HCT116 (cell line): Measurements from ENCODE around the gene PGAP6. TPM values are rescaled to one million over a fixed set of nuclear protein-coding genes. Genes with fewer than 3 reads are reported as not detected.

ENCODE experiments used
- ATAC-seq: fragments of 200-7000 bp; cut with Tn5 transposase; 2 replicates; pipeline ENCODE4 v1.9.1; 2020; ENCODE audit warnings: mild to moderate bottlenecking, moderate library complexity
- BruUV-seq: library from RNA; stranded (reverse); fragments of 400-500 nt; replicated peaks from 2 replicates; lab custom pipeline; 2021; lab: Mats Ljungman, UMichigan
- CTCF ChIA-PET: fragments of 300-600 bp; sonication (Branson Sonifier 250); formaldehyde crosslinking; loops from one replicate; lab custom pipeline; 2021; ENCODE audit warnings: antibody characterized with exemption; lab: Charles Lee
- POLR2A ChIA-PET: fragments of 300-600, 350-600 bp; sonication (Branson Sonifier 250); formaldehyde crosslinking; loops from one replicate; lab custom pipeline; 2021; ENCODE audit warnings: antibody characterized with exemption; lab: Charles Lee
- RAD21 ChIA-PET, 2 experiments: fragments of 300-600 bp; sonication (Branson Sonifier 250); formaldehyde crosslinking; loops; one replicate each; lab custom pipeline; 2023; ENCODE audit warnings: low total read pairs in 2 of 2; ENCODE audit not compliant: uncharacterized antibody in 2 of 2, unreplicated experiment in 2 of 2, low non-redundant PET in 1 of 2; lab: Charles Lee
- DNase-seq: peaks from one replicate; pipeline ENCODE4 v3.0.0-alpha.2; 2010; ENCODE audit warnings: low read depth, low spot score
- H2AFZ ChIP-seq: fragments of 200-600 bp; shearing (Covaris generic), sonication (generic); 2 replicates; pipeline ENCODE4 v1.6.1; 2017; ENCODE audit warnings: low read depth, mixed run types, mixed read lengths, antibody characterized with exemption, low read length; ENCODE audit not compliant: poor library complexity, severe bottlenecking
- H3K27ac ChIP-seq: 2 replicates; pipeline ENCODE4 v1.5.1; 2012; ENCODE audit warnings: low read depth, low read length
- H3K27me3 ChIP-seq: fragments of 200-600 bp; sonication (generic); 2 replicates; pipeline ENCODE4 v1.6.1; 2016; ENCODE audit warnings: mixed run types, low read length, mixed read lengths; ENCODE audit not compliant: insufficient read depth
- H3K36me3 ChIP-seq, 2 experiments: fragments of 200-500 bp in 1 of 2; fragments of 200-600 bp in 1 of 2; sonication (Bioruptor generic) in 1 of 2; sonication (generic) in 1 of 2; 2 replicates each; pipeline versions ENCODE4 v1.5.1 to v1.6.1; 2014 to 2016; ENCODE audit warnings: low read length in 2 of 2, inconsistent platforms in 1 of 2, mixed read lengths in 1 of 2, mixed run types in 1 of 2; ENCODE audit not compliant: insufficient read depth in 2 of 2, control insufficient read depth in 1 of 2
- H3K4me1 ChIP-seq, 2 experiments: fragments of 200-600 bp in 1 of 2; sonication (generic) in 1 of 2; 2 replicates each; pipeline versions ENCODE4 v1.5.1 to v1.6.1; 2012 to 2017; ENCODE audit warnings: low read length in 2 of 2, inconsistent platforms in 1 of 2, mild to moderate bottlenecking in 1 of 2, mixed read lengths in 1 of 2, mixed run types in 1 of 2, moderate library complexity in 1 of 2; ENCODE audit not compliant: insufficient read depth in 2 of 2, control insufficient read depth in 1 of 2
- H3K4me2 ChIP-seq: fragments of 200-600 bp; sonication (generic); 2 replicates; pipeline ENCODE4 v1.6.1; 2017; ENCODE audit warnings: mixed run types, low read length, mixed read lengths
- H3K4me3 ChIP-seq, 2 experiments: fragments of 200-600 bp in 1 of 2; sonication (generic) in 1 of 2; replicated peaks in 1 of 2; 2 replicates each; pipeline ENCODE4 v1.5.1; 2011 to 2016; ENCODE audit warnings: low read length in 2 of 2, control low read depth in 1 of 2, low read depth in 1 of 2, mild to moderate bottlenecking in 1 of 2, mixed read lengths in 1 of 2, mixed run types in 1 of 2
- H3K79me2 ChIP-seq: fragments of 200-600 bp; sonication (generic); 2 replicates; pipeline ENCODE4 v1.6.1; 2017; ENCODE audit warnings: mild to moderate bottlenecking, mixed run types, low read length, moderate library complexity, mixed read lengths; ENCODE audit not compliant: insufficient read depth
- H3K9ac ChIP-seq: fragments of 200-600 bp; sonication (generic); 2 replicates; pipeline ENCODE4 v1.6.1; 2016; ENCODE audit warnings: low read length, mixed read lengths
- H3K9me2 ChIP-seq: fragments of 200-600 bp; sonication (generic), shearing (Covaris generic); 2 replicates; pipeline ENCODE4 v1.6.1; 2017; ENCODE audit warnings: mixed run types, mild to moderate bottlenecking, moderate library complexity; ENCODE audit not compliant: insufficient read depth
- H3K9me3 ChIP-seq, 2 experiments: fragments of 200-500 bp in 1 of 2; fragments of 200-600 bp in 1 of 2; sonication (Bioruptor generic) in 1 of 2; sonication (generic) in 1 of 2; 2 replicates each; pipeline ENCODE4 v1.6.1; 2014 to 2017; ENCODE audit warnings: low read length in 2 of 2, mixed read lengths in 2 of 2, inconsistent platforms in 1 of 2, low read depth in 1 of 2, mild to moderate bottlenecking in 1 of 2, mixed run types in 1 of 2, moderate library complexity in 1 of 2; ENCODE audit not compliant: control insufficient read depth in 1 of 2, insufficient read depth in 1 of 2
- H4K20me1 ChIP-seq: fragments of 200-600 bp; sonication (generic), shearing (Covaris generic); 2 replicates; pipeline ENCODE4 v1.6.1; 2017; ENCODE audit warnings: mixed run types, mild to moderate bottlenecking, moderate library complexity; ENCODE audit not compliant: insufficient read depth
- CBX3 ChIP-seq: IDR thresholded peaks from 2 replicates; pipeline ENCODE4 v1.6.1; 2012; ENCODE audit warnings: low read depth
- EGR1 ChIP-seq: IDR thresholded peaks from 2 replicates; pipeline ENCODE4 v1.6.1; 2012; ENCODE audit warnings: low read depth
- ELF1 ChIP-seq: IDR thresholded peaks from 2 replicates; pipeline ENCODE4 v1.6.1; 2012; ENCODE audit warnings: low read depth, borderline replicate concordance
- FOSL1 ChIP-seq: IDR thresholded peaks from 2 replicates; pipeline ENCODE4 v1.6.1; 2012; ENCODE audit warnings: low read depth
- SRF ChIP-seq: IDR thresholded peaks from 2 replicates; pipeline ENCODE4 v1.6.1; 2012; ENCODE audit warnings: low read depth
- TCF7L2 ChIP-seq: IDR thresholded peaks from 2 replicates; pipeline ENCODE4 v1.7.0; 2011; ENCODE audit warnings: borderline replicate concordance, inconsistent platforms; ENCODE audit not compliant: insufficient read depth, insufficient read length; ENCODE audit errors: extremely low read depth
- ZFX ChIP-seq: fragments of 450-650 bp; IDR thresholded peaks from 2 replicates; pipeline ENCODE4 v1.6.1; 2017
- intact Hi-C: fragments of 100-400 bp; cut with micrococcal nuclease; formaldehyde crosslinking; loops from 2 replicates; pipeline ENCODE4 v1.10.0; 2022
- total RNA-seq: library from RNA; stranded (reverse); gene quantifications from one replicate; pipeline ENCODE4 v1.2.1, GENCODE V29; 2021; ENCODE audit not compliant: unreplicated experiment
- TF ChIP-seq, protein P1 (sequence below): IDR thresholded peaks from 2 replicates; pipeline ENCODE4 v1.6.1; 2012
- TF ChIP-seq, protein P2 (sequence below): IDR thresholded peaks from 2 replicates; pipeline ENCODE4 v1.6.1; 2012
- TF ChIP-seq, protein P3 (sequence below): IDR thresholded peaks from 2 replicates; pipeline ENCODE4 v1.6.1; 2012; ENCODE audit warnings: low read depth
- TF ChIP-seq, protein P4 (sequence below), 3 experiments: fragments of 200-600 bp in 1 of 3; sonication (generic) in 1 of 3; IDR thresholded peaks in 2 of 3; conservative IDR thresholded peaks in 1 of 3; 2 replicates each; pipeline ENCODE4 v1.5.1; 2012 to 2017; ENCODE audit warnings: low read depth in 2 of 3, low read length in 2 of 3, antibody characterized with exemption in 1 of 3, borderline replicate concordance in 1 of 3, control low read depth in 1 of 3, mild to moderate bottlenecking in 1 of 3, mixed read lengths in 1 of 3, mixed run types in 1 of 3, moderate library complexity in 1 of 3; ENCODE audit not compliant: insufficient read depth in 1 of 3

Gene PGAP6
- total RNA-seq, 1 experiment from 2014 or later: 35.4 TPM

DNA sequence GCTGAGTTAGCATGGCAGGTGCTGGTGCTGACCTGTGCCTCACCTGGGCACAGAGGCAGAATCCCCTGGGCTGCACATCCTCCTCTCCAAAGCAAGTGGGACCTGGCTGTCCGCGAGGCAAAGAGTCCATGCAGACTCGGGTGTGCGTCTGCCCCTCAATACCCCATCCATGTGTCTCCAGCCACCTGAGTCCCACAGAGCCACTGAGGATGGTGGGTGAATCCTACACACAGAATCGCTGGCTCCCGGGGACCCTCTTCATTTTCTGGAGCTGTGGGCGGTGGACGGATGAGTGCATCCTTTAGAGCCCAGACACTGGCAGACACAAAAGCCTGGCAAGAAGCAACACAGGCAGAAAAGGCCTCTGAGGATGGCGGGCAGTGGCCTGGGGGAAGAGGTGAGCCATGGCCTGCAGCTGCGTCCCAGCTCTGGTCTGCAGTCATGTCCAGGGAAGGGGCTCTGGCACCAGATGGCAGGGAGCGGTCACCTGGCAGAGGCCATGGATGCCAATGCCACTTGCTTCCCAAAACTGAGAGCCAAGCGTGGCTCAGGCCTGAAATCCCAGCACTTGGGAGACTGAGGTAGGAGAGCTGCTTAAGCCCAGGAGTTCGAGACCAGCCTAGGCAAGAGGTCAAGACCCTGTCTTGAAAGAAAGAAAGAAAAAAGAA is 59.2 kb downstream of the PGAP6 start:
- DNase-seq: no peak
- peaks cover 3 to 14% of the 10 kb centered on the region in 2 experiments for H3K4me1 ChIP-seq
- H4K20me1 ChIP-seq: no peaks in the 10 kb centered on the region
- no peak for ATAC-seq
- ChIA-PET CTCF (no interaction called here), RAD21 (no interaction called here), POLR2A (no interaction called here)
- no peak for TF ChIP-seq ELF1
- TF ChIP-seq, protein P1, sequence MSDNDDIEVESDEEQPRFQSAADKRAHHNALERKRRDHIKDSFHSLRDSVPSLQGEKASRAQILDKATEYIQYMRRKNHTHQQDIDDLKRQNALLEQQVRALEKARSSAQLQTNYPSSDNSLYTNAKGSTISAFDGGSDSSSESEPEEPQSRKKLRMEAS: no peak
- TF ChIP-seq FOSL1: no peak
- TF ChIP-seq CBX3: no peak
- TF ChIP-seq EGR1: no peak
- TF ChIP-seq ZFX: no peak
- no peak for TF ChIP-seq TCF7L2
- TF ChIP-seq, protein P2, sequence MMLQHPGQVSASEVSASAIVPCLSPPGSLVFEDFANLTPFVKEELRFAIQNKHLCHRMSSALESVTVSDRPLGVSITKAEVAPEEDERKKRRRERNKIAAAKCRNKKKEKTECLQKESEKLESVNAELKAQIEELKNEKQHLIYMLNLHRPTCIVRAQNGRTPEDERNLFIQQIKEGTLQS: no peak
- TF ChIP-seq SRF: no peak
- TF ChIP-seq, protein P3, sequence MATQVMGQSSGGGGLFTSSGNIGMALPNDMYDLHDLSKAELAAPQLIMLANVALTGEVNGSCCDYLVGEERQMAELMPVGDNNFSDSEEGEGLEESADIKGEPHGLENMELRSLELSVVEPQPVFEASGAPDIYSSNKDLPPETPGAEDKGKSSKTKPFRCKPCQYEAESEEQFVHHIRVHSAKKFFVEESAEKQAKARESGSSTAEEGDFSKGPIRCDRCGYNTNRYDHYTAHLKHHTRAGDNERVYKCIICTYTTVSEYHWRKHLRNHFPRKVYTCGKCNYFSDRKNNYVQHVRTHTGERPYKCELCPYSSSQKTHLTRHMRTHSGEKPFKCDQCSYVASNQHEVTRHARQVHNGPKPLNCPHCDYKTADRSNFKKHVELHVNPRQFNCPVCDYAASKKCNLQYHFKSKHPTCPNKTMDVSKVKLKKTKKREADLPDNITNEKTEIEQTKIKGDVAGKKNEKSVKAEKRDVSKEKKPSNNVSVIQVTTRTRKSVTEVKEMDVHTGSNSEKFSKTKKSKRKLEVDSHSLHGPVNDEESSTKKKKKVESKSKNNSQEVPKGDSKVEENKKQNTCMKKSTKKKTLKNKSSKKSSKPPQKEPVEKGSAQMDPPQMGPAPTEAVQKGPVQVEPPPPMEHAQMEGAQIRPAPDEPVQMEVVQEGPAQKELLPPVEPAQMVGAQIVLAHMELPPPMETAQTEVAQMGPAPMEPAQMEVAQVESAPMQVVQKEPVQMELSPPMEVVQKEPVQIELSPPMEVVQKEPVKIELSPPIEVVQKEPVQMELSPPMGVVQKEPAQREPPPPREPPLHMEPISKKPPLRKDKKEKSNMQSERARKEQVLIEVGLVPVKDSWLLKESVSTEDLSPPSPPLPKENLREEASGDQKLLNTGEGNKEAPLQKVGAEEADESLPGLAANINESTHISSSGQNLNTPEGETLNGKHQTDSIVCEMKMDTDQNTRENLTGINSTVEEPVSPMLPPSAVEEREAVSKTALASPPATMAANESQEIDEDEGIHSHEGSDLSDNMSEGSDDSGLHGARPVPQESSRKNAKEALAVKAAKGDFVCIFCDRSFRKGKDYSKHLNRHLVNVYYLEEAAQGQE: no peak
- TF ChIP-seq, protein P4, sequence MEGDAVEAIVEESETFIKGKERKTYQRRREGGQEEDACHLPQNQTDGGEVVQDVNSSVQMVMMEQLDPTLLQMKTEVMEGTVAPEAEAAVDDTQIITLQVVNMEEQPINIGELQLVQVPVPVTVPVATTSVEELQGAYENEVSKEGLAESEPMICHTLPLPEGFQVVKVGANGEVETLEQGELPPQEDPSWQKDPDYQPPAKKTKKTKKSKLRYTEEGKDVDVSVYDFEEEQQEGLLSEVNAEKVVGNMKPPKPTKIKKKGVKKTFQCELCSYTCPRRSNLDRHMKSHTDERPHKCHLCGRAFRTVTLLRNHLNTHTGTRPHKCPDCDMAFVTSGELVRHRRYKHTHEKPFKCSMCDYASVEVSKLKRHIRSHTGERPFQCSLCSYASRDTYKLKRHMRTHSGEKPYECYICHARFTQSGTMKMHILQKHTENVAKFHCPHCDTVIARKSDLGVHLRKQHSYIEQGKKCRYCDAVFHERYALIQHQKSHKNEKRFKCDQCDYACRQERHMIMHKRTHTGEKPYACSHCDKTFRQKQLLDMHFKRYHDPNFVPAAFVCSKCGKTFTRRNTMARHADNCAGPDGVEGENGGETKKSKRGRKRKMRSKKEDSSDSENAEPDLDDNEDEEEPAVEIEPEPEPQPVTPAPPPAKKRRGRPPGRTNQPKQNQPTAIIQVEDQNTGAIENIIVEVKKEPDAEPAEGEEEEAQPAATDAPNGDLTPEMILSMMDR (IDR thresholded peaks at IDR 0.05 in 2 of 3, conservative IDR thresholded peaks at IDR 0.05 in 1 of 3; ENCODE audit: borderline replicate concordance in 1 of 3, insufficient read depth in 1 of 3, low read depth in 2 of 3, low read length in 2 of 3): no peak
- H3K9me2 ChIP-seq: no peaks in the 10 kb centered on the region
- H3K27ac ChIP-seq: no peak overlapping the region
- no peak overlapping the region for H3K4me3 ChIP-seq
- H3K36me3 ChIP-seq: no peaks in the 10 kb centered on the region
- H3K4me2 ChIP-seq: no peak overlapping the region
- no peak overlapping the region for H3K9ac ChIP-seq
- H3K9me3 ChIP-seq: no peaks in the 10 kb centered on the region
- no TSS peak for BruUV-seq
- no peak overlapping the region for H2AFZ ChIP-seq
- H3K79me2 ChIP-seq: peaks cover 41% of the 10 kb centered on the region
- H3K27me3 ChIP-seq: no peaks in the 10 kb centered on the region
- intact Hi-C loops: no loop called here
